Measurements from ENCODE around the gene LIN7C. TPM values are rescaled to one million over a fixed set of nuclear protein-coding genes. Genes with fewer than 3 reads are reported as not detected.

The LIN7C gene
- total and polyA plus RNA-seq, 2 donors (not counting 1 experiment from before 2014, with no cell fraction given), result 6.2 to 24.2 TPM

DNA sequence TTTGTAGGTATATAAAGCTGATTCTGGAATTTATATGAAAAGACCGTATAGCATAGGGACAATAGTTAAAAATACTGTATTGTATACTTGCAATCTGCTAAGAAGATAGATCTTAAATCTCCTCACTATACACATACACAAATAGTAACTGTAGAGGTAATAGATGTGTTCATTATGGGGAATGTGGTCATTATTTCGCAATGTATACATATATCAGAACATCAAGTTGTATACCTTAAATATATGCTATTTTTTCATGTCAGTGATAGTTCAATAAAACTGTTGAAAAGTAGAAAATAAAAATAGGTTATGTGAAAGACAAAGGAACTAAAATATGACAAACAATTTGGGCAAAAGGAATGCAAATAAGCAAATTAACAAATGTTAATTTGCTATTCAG is 35.2 kb upstream of the LIN7C start:
- H3K9ac ChIP-seq (ENCODE audit: low read length), result no peak overlapping the region
- ChIA-PET CTCF (no interaction called here), POLR2A (no interaction called here)
- DNase-seq (no peak), ATAC-seq (ENCODE audit: low read depth) (no peak)
- H3K9me3 Mint-ChIP-seq (ENCODE audit: insufficient read depth), result no peaks in the 10 kb centered on the region
- H3K79me2 ChIP-seq (ENCODE audit: control insufficient read depth, insufficient read depth, low read length), result no peaks in the 10 kb centered on the region
- no CpG with 5 or more reads among the region's 2 CpGs for WGBS (ENCODE audit: insufficient coverage)
- H3K4me2 ChIP-seq (replicated peaks; ENCODE audit: low read depth, low read length, poor library complexity, severe bottlenecking), result no peak overlapping the region
- H2AFZ ChIP-seq (ENCODE audit: insufficient read depth, low read depth, low read length, poor library complexity, severe bottlenecking), result no peak overlapping the region
- intact Hi-C loops (cut with micrococcal nuclease), result no loop called here
- H3K27me3 Mint-ChIP-seq, result peaks cover 3% of the 10 kb centered on the region
- H3K27ac Mint-ChIP-seq, result no peak overlapping the region
- no peak overlapping the region for H3K4me3 Mint-ChIP-seq
- H3K36me3 ChIP-seq (replicated peaks in 1 of 2; ENCODE audit: control extremely low read depth in 1 of 2, control insufficient read depth in 1 of 2, extremely low read depth in 1 of 2, insufficient read depth in 2 of 2, low read length in 1 of 2), result no peaks in the 10 kb centered on the region
- TF ChIP-seq, protein P1, sequence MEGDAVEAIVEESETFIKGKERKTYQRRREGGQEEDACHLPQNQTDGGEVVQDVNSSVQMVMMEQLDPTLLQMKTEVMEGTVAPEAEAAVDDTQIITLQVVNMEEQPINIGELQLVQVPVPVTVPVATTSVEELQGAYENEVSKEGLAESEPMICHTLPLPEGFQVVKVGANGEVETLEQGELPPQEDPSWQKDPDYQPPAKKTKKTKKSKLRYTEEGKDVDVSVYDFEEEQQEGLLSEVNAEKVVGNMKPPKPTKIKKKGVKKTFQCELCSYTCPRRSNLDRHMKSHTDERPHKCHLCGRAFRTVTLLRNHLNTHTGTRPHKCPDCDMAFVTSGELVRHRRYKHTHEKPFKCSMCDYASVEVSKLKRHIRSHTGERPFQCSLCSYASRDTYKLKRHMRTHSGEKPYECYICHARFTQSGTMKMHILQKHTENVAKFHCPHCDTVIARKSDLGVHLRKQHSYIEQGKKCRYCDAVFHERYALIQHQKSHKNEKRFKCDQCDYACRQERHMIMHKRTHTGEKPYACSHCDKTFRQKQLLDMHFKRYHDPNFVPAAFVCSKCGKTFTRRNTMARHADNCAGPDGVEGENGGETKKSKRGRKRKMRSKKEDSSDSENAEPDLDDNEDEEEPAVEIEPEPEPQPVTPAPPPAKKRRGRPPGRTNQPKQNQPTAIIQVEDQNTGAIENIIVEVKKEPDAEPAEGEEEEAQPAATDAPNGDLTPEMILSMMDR (IDR thresholded peaks at IDR 0.05), result no peak
- TF ChIP-seq EZH2 (IDR thresholded peaks at IDR 0.05; ENCODE audit: borderline replicate concordance, insufficient read depth, low read depth, low read length, poor library complexity, severe bottlenecking), result no peak
- H3K4me1 ChIP-seq (ENCODE audit: control insufficient read depth in 2 of 2, insufficient read depth in 2 of 2, low read length in 2 of 2), result no peaks in the 10 kb centered on the region
- no peaks in the 10 kb centered on the region for H3K27me3 ChIP-seq (replicated peaks in 1 of 4; ENCODE audit: control extremely low read depth in 1 of 4, control insufficient read depth in 3 of 4, insufficient read depth in 4 of 4, low read length in 3 of 4)
- no peak overlapping the region for H3K4me3 ChIP-seq (ENCODE audit: control extremely low read depth in 1 of 5, extremely low read depth in 1 of 5, insufficient read depth in 1 of 5, low read depth in 2 of 5, low read length in 4 of 5)
- no peaks in the 10 kb centered on the region for H3K4me1 Mint-ChIP-seq
- no peaks in the 10 kb centered on the region for H4K20me1 ChIP-seq (ENCODE audit: control insufficient read depth, insufficient read depth, low read length, poor library complexity, severe bottlenecking)
- H3K9me3 ChIP-seq (ENCODE audit: control extremely low read depth in 1 of 3, control insufficient read depth in 2 of 3, insufficient read depth in 1 of 3, low read length in 2 of 3), result no peaks in the 10 kb centered on the region
- H3K27ac ChIP-seq (ENCODE audit: low read length in 2 of 2), result no peak overlapping the region

DNA sequence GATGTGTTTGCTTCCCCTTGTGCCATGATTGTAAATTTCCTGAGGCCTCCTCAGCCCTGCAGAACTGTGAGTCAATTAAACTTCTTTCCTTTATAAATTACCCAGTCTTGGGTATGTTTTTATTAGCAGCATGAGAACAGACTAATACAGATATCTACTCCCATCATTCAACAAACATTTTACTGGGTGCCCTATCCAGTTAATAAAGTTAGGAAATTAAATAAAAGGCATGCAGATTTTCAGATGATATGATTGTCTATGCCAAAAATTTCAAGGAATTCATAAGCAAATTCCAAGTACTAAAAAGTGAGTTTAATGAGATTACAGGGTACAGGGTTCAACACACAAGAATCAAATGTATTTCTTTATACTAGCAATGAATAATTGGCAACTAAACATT is 33.5 kb upstream of the LIN7C start:
- Mint-ChIP-seq H3K4me3 (no peak overlapping the region), H3K9me3 (ENCODE audit: insufficient read depth) (no peaks in the 10 kb centered on the region), H3K27ac (no peak overlapping the region), H3K4me1 (no peaks in the 10 kb centered on the region), H3K27me3 (peaks cover 3% of the 10 kb centered on the region)
- H3K4me2 ChIP-seq (replicated peaks; ENCODE audit: low read depth, low read length, poor library complexity, severe bottlenecking), result no peak overlapping the region
- no peaks in the 10 kb centered on the region for H3K79me2 ChIP-seq (ENCODE audit: control insufficient read depth, insufficient read depth, low read length)
- TF ChIP-seq, protein P1 (IDR thresholded peaks at IDR 0.05), result no peak
- no peaks in the 10 kb centered on the region for H3K4me1 ChIP-seq (ENCODE audit: control insufficient read depth in 2 of 2, insufficient read depth in 2 of 2, low read length in 2 of 2)
- POLR2A ChIA-PET, result no interaction called here
- no peaks in the 10 kb centered on the region for H4K20me1 ChIP-seq (ENCODE audit: control insufficient read depth, insufficient read depth, low read length, poor library complexity, severe bottlenecking)
- H3K27me3 ChIP-seq (replicated peaks in 1 of 4; ENCODE audit: control extremely low read depth in 1 of 4, control insufficient read depth in 3 of 4, insufficient read depth in 4 of 4, low read length in 3 of 4), result no peaks in the 10 kb centered on the region
- H3K9ac ChIP-seq (ENCODE audit: low read length), result no peak overlapping the region
- H2AFZ ChIP-seq (ENCODE audit: insufficient read depth, low read depth, low read length, poor library complexity, severe bottlenecking), result no peak overlapping the region
- no peaks in the 10 kb centered on the region for H3K9me3 ChIP-seq (ENCODE audit: control extremely low read depth in 1 of 3, control insufficient read depth in 2 of 3, insufficient read depth in 1 of 3, low read length in 2 of 3)
- no peaks in the 10 kb centered on the region for H3K36me3 ChIP-seq (replicated peaks in 1 of 2; ENCODE audit: control extremely low read depth in 1 of 2, control insufficient read depth in 1 of 2, extremely low read depth in 1 of 2, insufficient read depth in 2 of 2, low read length in 1 of 2)
- no peak overlapping the region for H3K27ac ChIP-seq (ENCODE audit: low read length in 2 of 2)
- CTCF ChIA-PET, result interaction anchor here (1.2 kb wide), 1 partner anchor 11 kb away, joined by 3 read pairs; no protein-coding TSS in a partner anchor
- DNase-seq (no peak), ATAC-seq (ENCODE audit: low read depth) (no peak)
- H3K4me3 ChIP-seq (ENCODE audit: control extremely low read depth in 1 of 5, extremely low read depth in 1 of 5, insufficient read depth in 1 of 5, low read depth in 2 of 5, low read length in 4 of 5), result no peak overlapping the region
- intact Hi-C loops (cut with micrococcal nuclease), result no loop called here
